OCI-LY3 (cell line): Measurements from ENCODE around the gene FAM184A.
"Not testable (repeated sequence)": the region's sequence is repeated elsewhere in the genome, so short reads cannot be mapped to it uniquely, and the experiment has no call there.

Source experiments
- CTCF ChIP-seq: fragments of 200-600, 300-600 bp; sonication (generic); IDR thresholded peaks from 2 replicates; pipeline ENCODE4 v1.5.1; 2014; ENCODE audit warnings: antibody characterized with exemption, low read length, low read depth
- EZH2phosphoT487 ChIP-seq: fragments of 200-600 bp; shearing (Covaris generic); IDR thresholded peaks from 2 replicates; pipeline ENCODE4 v1.6.1; 2018; ENCODE audit warnings: antibody characterized with exemption, mixed run types, low read depth

GRCh38 chr6:119119062-119119461, 40.6 kb upstream of the FAM184A start:
- TF ChIP-seq CTCF, EZH2phosphoT487: not testable (repeated sequence)
